IPS-NIHi7 (cell line): ENCODE results near the gene TM6SF1.
"Not testable (repeated sequence)": the region's sequence is repeated elsewhere in the genome, so short reads cannot be mapped to it uniquely, and the experiment has no call there.

Source experiments
- DNase-seq: peaks from one replicate; pipeline ENCODE4 v3.0.0; 2012; ENCODE audit warnings: mixed read lengths; ENCODE audit errors: extremely low spot score

The TM6SF1 gene

GRCh38 chr15:83088876-83089275 lies 18.6 kb upstream of the TM6SF1 start:
- no peak for DNase-seq

GRCh38 chr15:83090465-83090864 lies 17.0 kb upstream of the TM6SF1 start:
- no peak for DNase-seq

GRCh38 chr15:83091965-83092308 lies 15.5 kb upstream of the TM6SF1 start:
- not testable (repeated sequence) for DNase-seq

- no peak for DNase-seq
Measured at GRCh38 chr15:83092309-83092976, 15.0 kb upstream of the TM6SF1 start.

GRCh38 chr15:83094583-83094982 lies 12.9 kb upstream of the TM6SF1 start:
- DNase-seq, result no peak

- no peak for DNase-seq
Measured at GRCh38 chr15:83098079-83098478, 9.4 kb upstream of the TM6SF1 start.

GRCh38 chr15:83099290-83099689 lies 8.2 kb upstream of the TM6SF1 start:
- DNase-seq, result no peak

GRCh38 chr15:83100097-83100646 lies 7.3 kb upstream of the TM6SF1 start:
- no peak for DNase-seq

- no peak for DNase-seq
Measured at GRCh38 chr15:83102346-83102745, 5.1 kb upstream of the TM6SF1 start.

- DNase-seq, result no peak
Measured at GRCh38 chr15:83104141-83104540, 3.3 kb upstream of the TM6SF1 start.

GRCh38 chr15:83105440-83105839 lies 2.0 kb upstream of the TM6SF1 start:
- no peak for DNase-seq

- DNase-seq, result no peak
Measured at GRCh38 chr15:83107841-83108181, 366 bp downstream of the TM6SF1 start.

GRCh38 chr15:83108266-83109219 lies 1.1 kb downstream of the TM6SF1 start:
- DNase-seq, result no peak

- DNase-seq, result no peak
Measured at GRCh38 chr15:83109532-83109931, 2.1 kb downstream of the TM6SF1 start.

GRCh38 chr15:83110381-83110780 lies 2.9 kb downstream of the TM6SF1 start:
- no peak for DNase-seq

- no peak for DNase-seq
Measured at GRCh38 chr15:83111149-83111548, 3.7 kb downstream of the TM6SF1 start.

- DNase-seq, result no peak
Measured at GRCh38 chr15:83112233-83112955, 4.9 kb downstream of the TM6SF1 start.

- DNase-seq, result no peak
Measured at GRCh38 chr15:83112956-83113299, 5.5 kb downstream of the TM6SF1 start.

- DNase-seq, result no peak
Measured at GRCh38 chr15:83113881-83114674, 6.6 kb downstream of the TM6SF1 start.

- DNase-seq, result no peak
Measured at GRCh38 chr15:83114856-83115255, 7.4 kb downstream of the TM6SF1 start.

- DNase-seq, result no peak
Measured at GRCh38 chr15:83115410-83115809, 8.0 kb downstream of the TM6SF1 start.
